H1 (cell line): ENCODE data around the gene ANK3. TPM values are rescaled to one million over a fixed set of nuclear protein-coding genes. Genes with fewer than 3 reads are reported as not detected.

Experiments used
- CTCF ChIA-PET: fragments of 300-600 bp; sonication (Branson Sonifier 250); formaldehyde crosslinking; loops from one replicate; lab custom pipeline; 2021; ENCODE audit not compliant: partially characterized antibody; lab: Charles Lee
- POLR2A ChIA-PET: fragments of 300-600 bp; sonication (Branson Sonifier 250); formaldehyde crosslinking; loops from one replicate; lab custom pipeline; 2021; ENCODE audit warnings: inconsistent platforms; ENCODE audit not compliant: partially characterized antibody; lab: Charles Lee
- DNase-seq, 2 experiments: peaks; one replicate each; pipeline versions ENCODE4 v3.0.0 to v3.0.0-alpha.2; 2010 to 2022; ENCODE audit warnings: low spot score in 2 of 2, low read depth in 1 of 2, mixed read lengths in 1 of 2
- FAIRE-seq: peaks from 2 replicates; lab custom pipeline; 2011; peaks lifted over from hg19 to GRCh38; lab: Jason Lieb, UNC
- H2AFZ ChIP-seq: 2 replicates; pipeline ENCODE4 v1.8.1; 2012; ENCODE audit warnings: low read length, inconsistent platforms
- H2AK5ac ChIP-seq: 2 replicates; pipeline ENCODE4 v1.6.1; 2013; ENCODE audit warnings: low read depth, low read length
- H2BK120ac ChIP-seq: replicated peaks from 2 replicates; pipeline ENCODE3; 2013; ENCODE audit warnings: low read depth, low read length, inconsistent platforms
- H2BK12ac ChIP-seq: 2 replicates; pipeline ENCODE4 v1.6.1; 2013; ENCODE audit warnings: low read depth, low read length
- H2BK15ac ChIP-seq: 2 replicates; pipeline ENCODE4 v1.6.1; 2013; ENCODE audit warnings: low read length
- H2BK20ac ChIP-seq: 2 replicates; pipeline ENCODE4 v1.6.1; 2013; ENCODE audit warnings: low read length
- H2BK5ac ChIP-seq: 2 replicates; pipeline ENCODE4 v1.6.1; 2013; ENCODE audit warnings: low read depth, low read length
- H3K14ac ChIP-seq: 2 replicates; pipeline ENCODE4 v1.6.1; 2013; ENCODE audit warnings: inconsistent platforms; ENCODE audit not compliant: insufficient read length
- H3K18ac ChIP-seq: 2 replicates; pipeline ENCODE4 v1.6.1; 2013; ENCODE audit warnings: low read length; ENCODE audit errors: extremely low read depth
- H3K23ac ChIP-seq: 2 replicates; pipeline ENCODE4 v1.6.1; 2013; ENCODE audit warnings: inconsistent platforms; ENCODE audit not compliant: insufficient read length
- H3K23me2 ChIP-seq: 2 replicates; pipeline ENCODE4 v1.6.1; 2013; ENCODE audit warnings: low read depth, low read length
- H3K27ac ChIP-seq: 2 replicates; pipeline ENCODE4 v1.6.1; 2011; ENCODE audit warnings: low read depth, low read length, inconsistent platforms
- H3K27me3 ChIP-seq, 4 experiments: replicated peaks in 1 of 4; 1 replicate in 1 of 4; 2 replicates in 3 of 4; pipeline versions ENCODE4 v1.6.1 to v1.8.1; 2011 to 2013; ENCODE audit warnings: low read length in 3 of 4, mild to moderate bottlenecking in 3 of 4, inconsistent platforms in 2 of 4, mixed read lengths in 2 of 4, moderate library complexity in 1 of 4; ENCODE audit not compliant: control insufficient read depth in 3 of 4, insufficient read depth in 3 of 4; ENCODE audit errors: extremely low read depth in 1 of 4
- H3K36me3 ChIP-seq, 4 experiments: 2 replicates each; pipeline versions ENCODE4 v1.6.1 to v1.8.1; 2011 to 2013; ENCODE audit warnings: mild to moderate bottlenecking in 4 of 4, low read length in 3 of 4, moderate library complexity in 2 of 4, control low read depth in 1 of 4, inconsistent platforms in 1 of 4; ENCODE audit not compliant: insufficient read depth in 4 of 4, control insufficient read depth in 2 of 4
- H3K4ac ChIP-seq: replicated peaks from 2 replicates; pipeline ENCODE3; 2013; ENCODE audit warnings: low read length, low read depth, mixed read lengths, inconsistent platforms; ENCODE audit not compliant: insufficient read length
- H3K4me1 ChIP-seq, 4 experiments: replicated peaks in 1 of 4; 1 replicate in 1 of 4; 2 replicates in 3 of 4; pipeline versions ENCODE4 v1.6.1 to v1.8.1; 2011 to 2013; ENCODE audit warnings: low read length in 3 of 4, inconsistent platforms in 2 of 4, mixed read lengths in 1 of 4; ENCODE audit not compliant: insufficient read depth in 4 of 4, control insufficient read depth in 3 of 4
- H3K4me2 ChIP-seq, 2 experiments: 2 replicates each; pipeline versions ENCODE4 v1.6.1 to v1.8.1; 2011 to 2013; ENCODE audit warnings: low read depth in 2 of 2, low read length in 2 of 2, control low read depth in 1 of 2, inconsistent platforms in 1 of 2, mild to moderate bottlenecking in 1 of 2; ENCODE audit not compliant: insufficient read depth in 1 of 2
- H3K4me3 ChIP-seq, 4 experiments: fragments of 200-600, 300-600 bp in 1 of 4; sonication (generic), shearing (Covaris generic), sonication (Bioruptor Twin) in 1 of 4; 2 replicates each; pipeline versions ENCODE4 v1.5.1 to v1.8.1; 2011 to 2016; ENCODE audit warnings: low read length in 4 of 4, low read depth in 3 of 4, control low read depth in 2 of 4, inconsistent platforms in 2 of 4, mild to moderate bottlenecking in 2 of 4, mixed read lengths in 1 of 4, moderate library complexity in 1 of 4; ENCODE audit not compliant: insufficient read depth in 2 of 4; ENCODE audit errors: extremely low read depth in 1 of 4
- H3K56ac ChIP-seq: replicated peaks from 2 replicates; pipeline ENCODE3; 2013; ENCODE audit warnings: low read depth, mild to moderate bottlenecking, mixed read lengths, low read length, inconsistent platforms; ENCODE audit not compliant: insufficient read length
- H3K79me1 ChIP-seq: 2 replicates; pipeline ENCODE4 v1.6.1; 2013; ENCODE audit warnings: low read depth, low read length, control low read depth
- H3K79me2 ChIP-seq, 2 experiments: 2 replicates each; pipeline versions ENCODE4 v1.6.1 to v1.8.1; 2012 to 2013; ENCODE audit warnings: low read length in 2 of 2, mild to moderate bottlenecking in 2 of 2, inconsistent platforms in 1 of 2; ENCODE audit not compliant: insufficient read depth in 2 of 2, control insufficient read depth in 1 of 2
- H3K9ac ChIP-seq, 4 experiments: replicated peaks in 1 of 4; 1 replicate in 1 of 4; 2 replicates in 3 of 4; pipeline versions ENCODE4 v1.6.1 to v1.8.1; 2011 to 2013; ENCODE audit warnings: low read depth in 3 of 4, low read length in 3 of 4, control low read depth in 2 of 4, mild to moderate bottlenecking in 2 of 4, moderate library complexity in 2 of 4, inconsistent platforms in 1 of 4; ENCODE audit errors: extremely low read depth in 1 of 4
- H3K9me3 ChIP-seq, 2 experiments: 2 replicates each; pipeline versions ENCODE4 v1.6.1 to v1.8.1; 2012 to 2013; ENCODE audit warnings: mild to moderate bottlenecking in 2 of 2, moderate library complexity in 2 of 2, control low read depth in 1 of 2, inconsistent platforms in 1 of 2, low read depth in 1 of 2, low read length in 1 of 2, mixed read lengths in 1 of 2; ENCODE audit not compliant: insufficient read depth in 2 of 2
- H4K20me1 ChIP-seq, 2 experiments: replicated peaks in 1 of 2; 2 replicates each; pipeline versions ENCODE3 to v1.8.1; 2011 to 2013; ENCODE audit warnings: inconsistent platforms in 2 of 2, low read length in 2 of 2, mild to moderate bottlenecking in 1 of 2; ENCODE audit not compliant: insufficient read depth in 2 of 2, control insufficient read depth in 1 of 2
- H4K5ac ChIP-seq: 2 replicates; pipeline ENCODE4 v1.6.1; 2013; ENCODE audit warnings: low read length, low read depth, mixed read lengths, inconsistent platforms; ENCODE audit not compliant: insufficient read length
- H4K8ac ChIP-seq: 2 replicates; pipeline ENCODE4 v1.8.0; 2013; ENCODE audit warnings: mild to moderate bottlenecking, moderate library complexity, low read length, inconsistent platforms; ENCODE audit not compliant: insufficient read depth; ENCODE audit errors: extremely low read depth
- H4K91ac ChIP-seq: replicated peaks from 2 replicates; pipeline ENCODE3; 2013; ENCODE audit warnings: low read length, mixed read lengths, inconsistent platforms; ENCODE audit not compliant: insufficient read length
- EGR1 ChIP-seq: IDR thresholded peaks from 2 replicates; pipeline ENCODE4 v1.6.1; 2011; ENCODE audit warnings: low read depth, low read length, borderline replicate concordance
- JUND ChIP-seq: IDR thresholded peaks from 2 replicates; pipeline ENCODE4 v1.6.1; 2011; ENCODE audit warnings: mild to moderate bottlenecking, improper control_type of control experiment, low read length
- KDM4A ChIP-seq: IDR thresholded peaks from one replicate; pipeline ENCODE4 v1.7.1; 2012; ENCODE audit warnings: low read depth, mild to moderate bottlenecking, moderate library complexity, low read length, inconsistent platforms; ENCODE audit not compliant: severe bottlenecking
- MAFK ChIP-seq: IDR thresholded peaks from 2 replicates; pipeline ENCODE4 v1.6.1; 2012; ENCODE audit warnings: low read depth, mild to moderate bottlenecking, improper control_type of control experiment, low read length
- MAX ChIP-seq: IDR thresholded peaks from 2 replicates; pipeline ENCODE4 v1.6.1; 2012; ENCODE audit warnings: inconsistent platforms
- NRF1 ChIP-seq: IDR thresholded peaks from 2 replicates; pipeline ENCODE4 v1.6.1; 2011; ENCODE audit warnings: mild to moderate bottlenecking, low read depth, low read length, improper control_type of control experiment
- RXRA ChIP-seq: IDR thresholded peaks from 2 replicates; pipeline ENCODE4 v1.6.1; 2011; ENCODE audit warnings: low read depth, mild to moderate bottlenecking, low read length, moderate library complexity; ENCODE audit not compliant: insufficient read depth
- TEAD4 ChIP-seq: IDR thresholded peaks from 2 replicates; pipeline ENCODE4 v1.6.1; 2012; ENCODE audit warnings: low read depth, low read length, inconsistent platforms, mixed read lengths
- YY1 ChIP-seq: IDR thresholded peaks from 2 replicates; pipeline ENCODE4 v1.6.1; 2011; ENCODE audit warnings: low read depth, mild to moderate bottlenecking, low read length
- ZNF274 ChIP-seq: IDR thresholded peaks from 2 replicates; pipeline ENCODE4 v1.7.0; 2012; ENCODE audit warnings: low read length, borderline replicate concordance; ENCODE audit errors: extremely low read depth
- WGBS, 2 experiments: shearing (Covaris generic) in 1 of 2; methylation state at CpG; one replicate each; pipeline versions ENCODE4 v1.1.6 to v1.1.7; 2013 to 2015; ENCODE audit warnings: low lambda C conversion rate in 2 of 2, mixed read lengths in 2 of 2, inconsistent platforms in 1 of 2, low coverage in 1 of 2, missing lambda C conversion rate in 1 of 2; ENCODE audit not compliant: insufficient replicate concordance in 2 of 2, insufficient coverage in 1 of 2, insufficient read length in 1 of 2; ENCODE audit errors: extremely low coverage in 1 of 2, missing lambda C conversion rate in 1 of 2; 5-methylcytosine and 5-hydroxymethylcytosine counted together
- polyA plus RNA-seq, 7 experiments: library from polyadenylated mRNA; depleted of rRNA in 3 of 7; stranded (reverse) in 5 of 7; unstranded in 2 of 7; fragments of >200 nt in 5 of 7; fragments of 200-250 nt in 2 of 7; gene quantifications; 1 replicate in 5 of 7; 2 replicates in 1 of 7; 4 replicates in 1 of 7; pipeline versions ENCODE4 v1.2.1 to v1.2.3, GENCODE V29; 2011 to 2013; ENCODE audit warnings: missing spikeins in 2 of 7, mixed read lengths in 2 of 7
- total RNA-seq: library from RNA; stranded (reverse); fragmentation: NEBNext Ultra II Directional; extraction: Animal tissue kit (Norgen Biotek cat#: 25700); gene quantifications from 2 replicates; pipeline ENCODE4 v1.2.1, GENCODE V29; 2021

ANK3 gene
- total and polyA plus RNA-seq, 2 of the 8 experiments (the other 6 are each of a cell fraction or from before 2014, with no cell fraction given): 18.1 to 67.9 TPM

- H3K79me1 ChIP-seq: no peaks in the 10 kb centered on the region
- H3K4me2 ChIP-seq: peak overlapping the region in 1 of 2 experiments; percentile 22; a peak in 2 of 4 replicates
- no peak overlapping the region for H2BK15ac ChIP-seq
- H2AFZ ChIP-seq: no peak overlapping the region
- FAIRE-seq: peak; percentile 92
- peak in 1 of 2 experiments; percentile 53 for DNase-seq
- H3K27ac ChIP-seq: no peak overlapping the region
- no peak overlapping the region for H3K56ac ChIP-seq
- no peak overlapping the region for H3K4ac ChIP-seq
- H3K4me1 ChIP-seq: peaks cover 1 to 6% (median 4%) of the 10 kb centered on the region in 4 experiments; a peak in 5 of 7 replicates
- H3K14ac ChIP-seq: no peak overlapping the region
- H3K18ac ChIP-seq: no peak overlapping the region
- 64% methylated on average over 11 of the region's 11 CpGs; no CpG with 5 or more reads in 1 of the 2 experiments for WGBS, 2 experiments
- H3K79me2 ChIP-seq: no peaks in the 10 kb centered on the region
- H4K5ac ChIP-seq: no peak overlapping the region
- H3K23me2 ChIP-seq: no peaks in the 10 kb centered on the region
- H4K8ac ChIP-seq: no peak overlapping the region
- no peak overlapping the region for H3K4me3 ChIP-seq
- H2BK12ac ChIP-seq: no peak overlapping the region
- no peak overlapping the region; the same call in 1 of the 2 replicates for H2BK5ac ChIP-seq
- H2BK20ac ChIP-seq: no peak overlapping the region
- 0 out of 2 replicates have a peak overlapping the region, but pooled peaks have one; percentile 39 for H2AK5ac ChIP-seq
- no peaks in the 10 kb centered on the region for H3K27me3 ChIP-seq
- H3K9ac ChIP-seq: peak overlapping the region in 1 of 4 experiments; percentile 7; a peak in 1 of 7 replicates
- H3K23ac ChIP-seq: no peak overlapping the region
- H4K91ac ChIP-seq: no peak overlapping the region
- TF ChIP-seq NRF1: no peak
- no peak for TF ChIP-seq MAX
- TF ChIP-seq EGR1: no peak
- TF ChIP-seq YY1: no peak
- peak; percentile 61 for TF ChIP-seq TEAD4
- TF ChIP-seq RXRA: no peak
- peak; percentile 71 for TF ChIP-seq MAFK
- peak; percentile 21; the same call in 1 of the 2 replicates for TF ChIP-seq JUND
- TF ChIP-seq ZNF274: no peak
- no peak for TF ChIP-seq KDM4A
- TF ChIP-seq, all 59 proteins: peak for 3
- Histone ChIP-seq H3K36me3 (no peaks in the 10 kb centered on the region), H2BK120ac (no peak overlapping the region), H3K9me3 (no peaks in the 10 kb centered on the region), H4K20me1 (no peaks in the 10 kb centered on the region)
- ChIA-PET CTCF (interaction anchor here (0.6 to 3.0 kb wide), 6 partner anchors 13 to 473 kb away, joined by 3 to 10 read pairs (median 4); no protein-coding TSS in a partner anchor), POLR2A (interaction anchor here (1.2 kb wide), 1 partner anchor 69 kb away, joined by 3 read pairs; no protein-coding TSS in a partner anchor)
Measured at GRCh38 chr10:60299961-60300883, 89.5 kb downstream of the ANK3 start.
